ENCODE measurements around the gene CFLAR.

Gene CFLAR

DNA sequence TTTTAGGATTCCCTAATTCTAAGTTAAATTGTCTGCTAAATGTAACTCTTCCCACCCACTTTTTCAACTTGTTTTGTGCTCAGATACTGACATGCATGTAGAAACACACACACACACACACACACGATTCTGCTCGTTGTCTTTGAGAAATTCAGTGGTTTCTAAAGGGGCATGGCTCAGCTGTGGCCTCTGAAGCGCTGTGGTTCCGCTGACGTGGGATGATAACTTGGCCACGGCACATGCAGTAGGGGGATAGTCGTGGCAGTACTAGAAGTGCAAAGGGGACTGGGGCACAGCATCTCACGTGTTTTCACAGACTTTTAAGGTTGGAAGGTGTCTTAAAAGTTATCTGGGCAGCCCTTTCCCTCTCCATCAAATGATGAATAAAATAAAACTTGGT, 85.4 kb downstream of the CFLAR start:
- in situ Hi-C loops (cut with HindIII; ENCODE audit: low pct_ligation_motif_present, low sequenced_read_pairs), result no loop called here
- TF ChIP-seq, protein P1, sequence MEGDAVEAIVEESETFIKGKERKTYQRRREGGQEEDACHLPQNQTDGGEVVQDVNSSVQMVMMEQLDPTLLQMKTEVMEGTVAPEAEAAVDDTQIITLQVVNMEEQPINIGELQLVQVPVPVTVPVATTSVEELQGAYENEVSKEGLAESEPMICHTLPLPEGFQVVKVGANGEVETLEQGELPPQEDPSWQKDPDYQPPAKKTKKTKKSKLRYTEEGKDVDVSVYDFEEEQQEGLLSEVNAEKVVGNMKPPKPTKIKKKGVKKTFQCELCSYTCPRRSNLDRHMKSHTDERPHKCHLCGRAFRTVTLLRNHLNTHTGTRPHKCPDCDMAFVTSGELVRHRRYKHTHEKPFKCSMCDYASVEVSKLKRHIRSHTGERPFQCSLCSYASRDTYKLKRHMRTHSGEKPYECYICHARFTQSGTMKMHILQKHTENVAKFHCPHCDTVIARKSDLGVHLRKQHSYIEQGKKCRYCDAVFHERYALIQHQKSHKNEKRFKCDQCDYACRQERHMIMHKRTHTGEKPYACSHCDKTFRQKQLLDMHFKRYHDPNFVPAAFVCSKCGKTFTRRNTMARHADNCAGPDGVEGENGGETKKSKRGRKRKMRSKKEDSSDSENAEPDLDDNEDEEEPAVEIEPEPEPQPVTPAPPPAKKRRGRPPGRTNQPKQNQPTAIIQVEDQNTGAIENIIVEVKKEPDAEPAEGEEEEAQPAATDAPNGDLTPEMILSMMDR (IDR thresholded peaks at IDR 0.05; ENCODE audit: low read depth, low read length, missing control alignments), result no peak
- Histone ChIP-seq H3K4me3 (ENCODE audit: low read depth, low read length) (no peak overlapping the region), H3K27me3 (replicated peaks) (no peaks in the 10 kb centered on the region), H3K36me3 (replicated peaks) (no peaks in the 10 kb centered on the region), H3K27ac (no peak overlapping the region)
- no peak for DNase-seq

DNA sequence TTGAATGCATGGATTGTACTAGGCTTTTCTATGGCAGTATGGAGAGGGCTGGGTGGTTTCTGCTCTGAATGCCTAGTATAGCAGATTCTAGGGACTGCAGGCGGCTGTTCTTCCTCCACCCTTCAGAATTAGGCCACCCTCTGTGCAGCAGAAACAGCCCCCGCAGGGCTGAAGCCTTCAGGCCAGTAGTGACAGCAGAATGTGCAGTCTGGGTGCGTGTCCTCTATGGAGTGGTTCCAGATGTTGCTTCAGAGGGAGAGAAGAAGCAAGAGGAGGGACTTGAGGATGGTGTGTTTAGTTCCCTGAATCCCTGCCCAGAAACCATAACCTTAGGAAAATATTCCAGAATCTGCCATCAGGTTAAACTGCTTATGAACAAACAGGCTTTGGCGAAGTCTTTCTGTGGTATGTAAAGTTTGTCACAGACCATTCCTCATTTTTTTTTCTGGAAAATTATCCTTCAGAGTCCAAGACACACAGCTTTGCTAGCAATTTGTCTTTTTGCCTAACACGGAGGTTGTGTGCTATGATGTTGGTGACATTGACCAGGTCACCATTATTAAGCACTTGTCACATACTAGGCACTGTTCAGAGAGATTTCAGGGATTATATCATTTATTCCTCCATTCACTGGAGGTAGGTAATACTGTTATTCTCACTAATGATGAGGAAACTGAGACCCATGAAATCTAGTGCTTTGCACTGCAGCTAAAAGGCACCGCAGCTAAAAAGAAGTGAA, 88.1 kb downstream of the CFLAR start:
- in situ Hi-C loops (cut with HindIII; ENCODE audit: low pct_ligation_motif_present, low sequenced_read_pairs), result no loop called here
- Histone ChIP-seq H3K27me3 (replicated peaks) (no peaks in the 10 kb centered on the region), H3K4me3 (ENCODE audit: low read depth, low read length) (no peak overlapping the region), H3K27ac (no peak overlapping the region), H3K36me3 (replicated peaks) (no peaks in the 10 kb centered on the region)
- no peak for DNase-seq
- TF ChIP-seq, protein P1 (IDR thresholded peaks at IDR 0.05; ENCODE audit: low read depth, low read length, missing control alignments), result no peak

DNA sequence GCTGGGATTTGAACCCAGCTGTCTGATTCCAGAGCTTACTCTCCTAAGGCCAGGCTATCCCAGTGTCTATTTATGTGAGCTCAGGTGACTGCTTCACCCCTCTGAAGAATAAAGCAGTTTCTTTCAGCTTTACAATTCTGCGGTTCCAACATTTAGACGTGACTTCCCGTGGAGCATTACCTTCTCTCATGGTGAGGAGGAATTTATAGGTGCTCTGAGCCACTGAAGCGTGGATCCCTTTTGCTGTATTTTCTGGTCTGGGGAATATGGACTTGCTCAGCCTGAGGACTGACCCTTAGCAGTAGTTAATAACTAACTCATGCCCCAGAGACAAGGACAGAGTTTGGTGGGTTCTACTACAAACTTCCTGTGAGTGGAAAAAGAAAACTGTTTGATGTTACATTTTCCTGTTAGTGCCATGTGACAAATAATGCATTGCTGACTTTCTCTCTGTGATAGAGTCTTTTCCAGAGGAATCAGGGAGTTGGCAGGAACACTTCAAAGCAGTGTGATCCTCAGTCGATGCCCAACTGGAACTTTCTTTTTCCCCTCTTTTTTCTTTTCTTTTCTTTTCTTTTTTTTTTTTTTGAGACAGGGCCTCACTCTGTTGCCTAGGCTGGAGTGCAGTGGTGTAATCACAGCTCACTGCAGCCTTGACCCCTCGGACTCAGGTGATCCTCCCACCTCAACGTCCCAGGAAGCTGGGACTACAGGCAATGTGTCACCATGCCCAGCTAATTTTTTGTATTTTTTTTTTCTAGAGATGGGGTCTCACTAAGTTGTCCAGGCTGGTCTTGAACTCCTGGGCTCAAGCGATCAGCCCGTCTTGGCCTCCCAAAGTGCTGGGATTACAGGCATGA, 88.9 kb downstream of the CFLAR start:
- TF ChIP-seq, protein P1 (IDR thresholded peaks at IDR 0.05; ENCODE audit: low read depth, low read length, missing control alignments), result no peak
- H3K4me3 ChIP-seq (ENCODE audit: low read depth, low read length), result no peak overlapping the region
- H3K27me3 ChIP-seq (replicated peaks), result no peaks in the 10 kb centered on the region
- H3K27ac ChIP-seq, result no peak overlapping the region
- no peaks in the 10 kb centered on the region for H3K36me3 ChIP-seq (replicated peaks)
- in situ Hi-C loops (cut with HindIII; ENCODE audit: low pct_ligation_motif_present, low sequenced_read_pairs), result no loop called here
- no peak for DNase-seq

DNA sequence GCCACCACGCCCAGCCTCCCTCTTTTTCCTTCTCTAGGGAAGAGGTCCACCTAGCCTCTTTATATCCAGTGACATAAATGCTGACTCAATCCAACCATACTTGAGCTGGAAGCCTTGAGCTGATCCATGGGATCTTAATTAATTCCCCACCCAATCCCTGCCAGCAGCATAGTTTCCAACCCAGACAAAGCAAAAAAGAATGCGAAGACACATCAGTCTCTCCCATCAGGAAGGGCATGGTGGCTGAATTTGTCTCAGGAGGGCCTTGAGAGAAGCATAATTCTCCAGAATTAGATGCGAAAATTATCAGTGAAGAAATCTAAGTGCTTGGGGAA, 89.5 kb downstream of the CFLAR start:
- H3K4me3 ChIP-seq (ENCODE audit: low read depth, low read length), result no peak overlapping the region
- H3K27ac ChIP-seq, result no peak overlapping the region
- in situ Hi-C loops (cut with HindIII; ENCODE audit: low pct_ligation_motif_present, low sequenced_read_pairs), result no loop called here
- no peaks in the 10 kb centered on the region for H3K27me3 ChIP-seq (replicated peaks)
- no peaks in the 10 kb centered on the region for H3K36me3 ChIP-seq (replicated peaks)
- TF ChIP-seq, protein P1 (IDR thresholded peaks at IDR 0.05; ENCODE audit: low read depth, low read length, missing control alignments), result no peak
- no peak for DNase-seq

DNA sequence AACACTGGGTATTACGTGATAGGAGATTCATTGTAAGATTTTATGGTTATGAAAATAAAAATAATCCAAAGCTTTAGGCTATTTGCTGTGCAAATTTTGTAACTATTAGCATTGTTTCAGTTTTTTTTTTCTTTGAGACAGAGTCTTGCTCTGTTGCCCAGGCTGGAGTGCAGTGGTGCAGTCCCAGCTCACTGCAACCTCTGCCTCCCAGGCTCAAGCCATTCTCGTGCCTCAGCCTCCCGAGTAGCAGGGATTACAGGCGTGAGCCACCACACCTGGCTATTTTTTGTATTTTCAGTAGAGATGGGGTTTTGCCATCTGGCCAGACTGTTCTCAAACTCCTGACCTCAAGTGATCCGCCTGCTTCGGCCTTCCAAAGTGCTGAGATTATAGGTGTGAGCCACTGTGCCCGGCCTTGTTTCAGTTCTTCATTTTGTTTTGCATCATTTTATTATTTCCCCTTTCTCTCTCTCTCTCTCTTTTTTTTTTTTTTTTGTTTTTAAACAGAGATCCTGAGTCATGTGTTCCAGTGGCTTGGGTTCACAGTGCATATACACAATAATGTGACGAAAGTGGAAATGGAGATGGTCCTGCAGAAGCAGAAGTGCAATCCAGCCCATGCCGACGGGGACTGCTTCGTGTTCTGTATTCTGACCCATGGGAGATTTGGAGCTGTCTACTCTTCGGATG, 92.7 kb downstream of the CFLAR start:
- no peak for DNase-seq
- Histone ChIP-seq H3K36me3 (replicated peaks) (no peaks in the 10 kb centered on the region), H3K27ac (no peak overlapping the region), H3K27me3 (replicated peaks) (no peaks in the 10 kb centered on the region), H3K4me3 (ENCODE audit: low read depth, low read length) (no peak overlapping the region)
- TF ChIP-seq, protein P1 (IDR thresholded peaks at IDR 0.05; ENCODE audit: low read depth, low read length, missing control alignments), result no peak
- in situ Hi-C loops (cut with HindIII; ENCODE audit: low pct_ligation_motif_present, low sequenced_read_pairs), result no loop called here

All from brain microvascular endothelial cell (primary cell).